IMR-90 (cell line): ENCODE results near the gene RALGPS1.

Experiments
- CEBPB ChIP-seq: IDR thresholded peaks from 2 replicates; pipeline ENCODE4 v1.6.1; 2012; ENCODE audit warnings: low read depth, low read length, improper control_type of control experiment
- CTCF ChIP-seq: conservative IDR thresholded peaks from 2 replicates; pipeline ENCODE4 v1.5.1; 2012; ENCODE audit warnings: mild to moderate bottlenecking, low read depth, low read length, improper control_type of control experiment
- ELK1 ChIP-seq: fragments of 150-350 bp; IDR thresholded peaks from 2 replicates; pipeline ENCODE4 v1.6.1; 2016; ENCODE audit warnings: low read depth, mild to moderate bottlenecking, low read length, moderate library complexity, borderline replicate concordance
- FOS ChIP-seq: fragments of 150-350 bp; IDR thresholded peaks from 2 replicates; pipeline ENCODE4 v1.6.1; 2016; ENCODE audit warnings: low read depth, low read length
- MAFK ChIP-seq: IDR thresholded peaks from 2 replicates; pipeline ENCODE4 v1.6.1; 2012; ENCODE audit warnings: low read depth, low read length, improper control_type of control experiment
- MXI1 ChIP-seq: IDR thresholded peaks from 2 replicates; pipeline ENCODE4 v1.6.1; 2012; ENCODE audit warnings: low read depth, mild to moderate bottlenecking, low read length, moderate library complexity, borderline replicate concordance
- NFE2L2 ChIP-seq: fragments of 150-350 bp; IDR thresholded peaks from 2 replicates; pipeline ENCODE4 v1.6.1; 2016; ENCODE audit warnings: low read depth, mild to moderate bottlenecking, low read length
- POLR2A ChIP-seq: IDR thresholded peaks from 2 replicates; pipeline ENCODE4 v1.6.1; 2012; ENCODE audit warnings: mild to moderate bottlenecking, low read depth, low read length
- RAD21 ChIP-seq: IDR thresholded peaks from 2 replicates; pipeline ENCODE4 v1.6.1; 2012; ENCODE audit warnings: low read length, improper control_type of control experiment
- RCOR1 ChIP-seq: IDR thresholded peaks from 2 replicates; pipeline ENCODE4 v1.6.1; 2012; ENCODE audit warnings: mild to moderate bottlenecking, low read length, improper control_type of control experiment; ENCODE audit not compliant: insufficient replicate concordance

GRCh38 chr9:126965541-126966428 is 51.2 kb downstream of the RALGPS1 start:
- TF ChIP-seq CTCF, result peak; percentile 86
- no peak for TF ChIP-seq CEBPB
- TF ChIP-seq POLR2A, result peak; percentile 31; the same call in 1 of the 2 replicates
- TF ChIP-seq MAFK, result no peak
- TF ChIP-seq RAD21, result peak; percentile 95
- no peak for TF ChIP-seq RCOR1
- TF ChIP-seq ELK1, result no peak
- no peak for TF ChIP-seq MXI1
- no peak for TF ChIP-seq NFE2L2
- no peak for TF ChIP-seq FOS
